ENCODE measurements around the gene ZNF362.

ZNF362 gene

DNA sequence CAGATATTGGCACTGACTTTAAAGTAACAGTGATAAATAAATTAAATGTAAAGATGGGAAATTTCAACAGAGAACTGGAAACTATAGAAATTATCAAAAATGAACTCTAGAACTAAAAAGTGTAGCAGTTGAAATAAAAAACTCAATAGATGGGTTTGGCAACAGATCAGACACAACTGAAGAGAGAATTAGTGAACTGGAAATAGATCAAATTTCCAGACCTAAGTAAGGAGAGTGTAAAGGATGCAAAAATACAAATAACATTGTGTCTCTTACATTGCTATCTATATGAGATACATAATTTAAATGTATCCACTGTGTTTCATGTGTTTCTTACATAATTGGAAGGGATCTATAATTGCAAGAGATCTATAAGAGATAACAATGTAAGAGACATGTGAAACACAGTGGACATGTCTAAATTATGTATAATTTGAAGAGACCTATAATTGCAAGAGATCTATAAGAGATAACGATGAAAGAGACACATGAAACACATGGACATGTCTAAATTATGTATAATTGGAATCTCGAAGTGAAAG lies 32.1 kb upstream of the ZNF362 start:
- H3K4me3 ChIP-seq (ENCODE audit: low read depth, low read length) = no peak overlapping the region
- TF ChIP-seq, protein P1, sequence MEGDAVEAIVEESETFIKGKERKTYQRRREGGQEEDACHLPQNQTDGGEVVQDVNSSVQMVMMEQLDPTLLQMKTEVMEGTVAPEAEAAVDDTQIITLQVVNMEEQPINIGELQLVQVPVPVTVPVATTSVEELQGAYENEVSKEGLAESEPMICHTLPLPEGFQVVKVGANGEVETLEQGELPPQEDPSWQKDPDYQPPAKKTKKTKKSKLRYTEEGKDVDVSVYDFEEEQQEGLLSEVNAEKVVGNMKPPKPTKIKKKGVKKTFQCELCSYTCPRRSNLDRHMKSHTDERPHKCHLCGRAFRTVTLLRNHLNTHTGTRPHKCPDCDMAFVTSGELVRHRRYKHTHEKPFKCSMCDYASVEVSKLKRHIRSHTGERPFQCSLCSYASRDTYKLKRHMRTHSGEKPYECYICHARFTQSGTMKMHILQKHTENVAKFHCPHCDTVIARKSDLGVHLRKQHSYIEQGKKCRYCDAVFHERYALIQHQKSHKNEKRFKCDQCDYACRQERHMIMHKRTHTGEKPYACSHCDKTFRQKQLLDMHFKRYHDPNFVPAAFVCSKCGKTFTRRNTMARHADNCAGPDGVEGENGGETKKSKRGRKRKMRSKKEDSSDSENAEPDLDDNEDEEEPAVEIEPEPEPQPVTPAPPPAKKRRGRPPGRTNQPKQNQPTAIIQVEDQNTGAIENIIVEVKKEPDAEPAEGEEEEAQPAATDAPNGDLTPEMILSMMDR (IDR thresholded peaks at IDR 0.05; ENCODE audit: borderline replicate concordance, insufficient read depth, low read depth, low read length) = no peak

DNA sequence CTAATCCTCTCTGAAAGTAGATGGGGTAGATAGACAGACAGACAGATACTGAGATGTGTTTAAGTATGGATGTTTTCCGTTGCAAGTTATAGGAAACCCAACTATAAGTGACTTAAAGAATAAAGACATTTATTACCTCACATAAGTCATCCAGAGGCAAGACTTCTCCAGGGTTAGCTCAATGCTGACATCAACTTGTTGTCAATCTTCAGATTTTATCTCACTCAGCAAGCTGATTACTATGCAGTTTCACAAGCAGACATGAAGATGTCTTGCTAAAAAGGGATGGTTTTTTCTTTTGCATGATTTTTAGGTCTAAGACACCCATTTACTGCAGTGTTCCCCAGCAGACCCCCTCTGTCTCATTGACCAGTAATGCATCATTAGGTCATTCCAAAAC lies 30.7 kb upstream of the ZNF362 start:
- TF ChIP-seq, protein P1 (IDR thresholded peaks at IDR 0.05; ENCODE audit: borderline replicate concordance, insufficient read depth, low read depth, low read length) = no peak

DNA sequence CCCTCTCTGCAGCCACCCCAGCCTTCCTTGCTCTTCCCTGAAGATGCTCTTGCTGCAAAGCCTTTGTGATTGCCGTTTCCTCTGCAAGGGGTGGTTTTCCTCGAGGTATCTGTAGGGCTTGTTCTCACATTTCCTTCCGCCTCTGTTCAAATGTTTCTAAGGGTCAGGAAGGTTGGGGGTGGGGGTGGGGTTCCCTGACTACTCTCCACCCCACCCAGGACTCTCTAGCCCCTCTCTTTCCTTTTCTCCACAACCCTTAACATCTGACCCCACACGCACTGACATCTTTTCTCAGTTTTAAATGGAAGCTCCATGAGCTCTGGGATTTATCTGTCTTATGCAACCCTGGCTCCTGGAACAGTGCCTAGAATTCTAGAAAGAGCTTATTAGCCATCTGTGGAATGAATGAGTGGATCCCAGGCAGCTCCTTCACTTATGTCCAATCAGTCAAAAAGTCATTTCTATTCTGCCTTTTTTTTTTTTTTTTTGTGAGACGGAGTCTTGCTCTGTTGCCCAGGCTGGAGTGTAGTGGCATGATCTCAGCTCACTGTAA lies 27.3 kb upstream of the ZNF362 start:
- H3K4me3 ChIP-seq (ENCODE audit: low read depth, low read length) = no peak overlapping the region
- TF ChIP-seq, protein P1 (IDR thresholded peaks at IDR 0.05; ENCODE audit: borderline replicate concordance, insufficient read depth, low read depth, low read length) = no peak

More for the DNA sequence above, 30.7 kb upstream of the ZNF362 start:
- no peak overlapping the region for H3K4me3 ChIP-seq (ENCODE audit: low read depth, low read length)

DNA sequence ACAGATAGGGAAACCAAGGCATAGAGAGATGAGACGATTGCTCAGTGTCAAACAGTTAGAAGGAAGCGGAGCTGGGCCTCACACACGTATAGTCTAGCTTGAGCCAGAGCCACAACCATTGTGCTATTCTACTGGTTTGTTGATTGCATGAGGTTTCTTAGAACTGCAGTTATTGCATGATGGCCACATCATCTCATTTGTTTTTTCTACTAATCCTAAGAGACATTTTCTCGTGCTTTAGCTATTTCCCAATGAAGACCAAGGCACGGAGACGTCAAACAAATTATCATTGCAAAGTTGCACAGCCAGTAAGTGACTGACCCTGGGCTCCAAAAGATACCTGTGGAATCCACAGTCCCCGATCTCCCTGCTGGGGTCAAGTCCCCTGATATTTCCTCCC lies 25.1 kb upstream of the ZNF362 start:
- TF ChIP-seq, protein P1 (IDR thresholded peaks at IDR 0.05; ENCODE audit: borderline replicate concordance, insufficient read depth, low read depth, low read length) = no peak
- H3K4me3 ChIP-seq (ENCODE audit: low read depth, low read length) = no peak overlapping the region

DNA sequence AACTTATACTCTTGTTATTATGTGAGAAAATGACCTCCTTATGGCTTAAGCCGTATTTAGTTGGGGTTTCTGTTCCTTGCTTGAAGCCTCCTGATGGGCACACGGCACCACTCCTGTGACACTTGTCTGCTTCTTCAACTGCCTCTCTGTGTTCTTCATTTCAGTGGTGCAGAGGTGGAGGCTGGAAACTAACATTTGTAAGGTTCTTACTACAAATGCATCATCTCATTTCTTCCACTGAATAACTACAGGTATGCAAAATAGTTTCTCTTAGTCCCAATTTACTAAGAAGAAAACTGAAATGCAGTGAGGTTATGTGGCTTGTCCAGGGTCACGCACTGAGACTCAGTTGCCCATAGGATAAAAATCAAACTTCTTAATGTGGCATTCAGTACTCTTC lies 23.6 kb upstream of the ZNF362 start:
- H3K4me3 ChIP-seq (ENCODE audit: low read depth, low read length) = no peak overlapping the region
- TF ChIP-seq, protein P1 (IDR thresholded peaks at IDR 0.05; ENCODE audit: borderline replicate concordance, insufficient read depth, low read depth, low read length) = no peak

DNA sequence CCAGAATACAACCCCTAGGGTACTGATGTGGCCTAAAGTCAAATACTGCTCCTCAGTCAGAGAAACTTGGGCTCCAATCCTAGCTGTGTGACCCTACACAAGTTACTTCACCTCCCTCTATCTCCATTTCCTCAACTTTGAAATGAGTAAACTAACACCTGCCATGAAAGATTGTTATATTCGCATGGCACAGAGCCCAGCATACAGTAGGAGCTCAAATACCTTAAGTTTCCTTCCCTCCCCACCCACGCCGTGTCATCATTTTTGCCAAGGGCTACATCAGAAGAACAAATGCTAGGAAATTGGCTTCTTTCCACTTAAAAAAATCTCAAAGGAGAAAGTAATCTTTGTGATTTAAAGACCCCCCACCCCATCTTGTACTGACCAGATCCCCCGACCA lies 22.2 kb upstream of the ZNF362 start:
- TF ChIP-seq, protein P1 (IDR thresholded peaks at IDR 0.05; ENCODE audit: borderline replicate concordance, insufficient read depth, low read depth, low read length) = no peak
- H3K4me3 ChIP-seq (ENCODE audit: low read depth, low read length) = no peak overlapping the region

DNA sequence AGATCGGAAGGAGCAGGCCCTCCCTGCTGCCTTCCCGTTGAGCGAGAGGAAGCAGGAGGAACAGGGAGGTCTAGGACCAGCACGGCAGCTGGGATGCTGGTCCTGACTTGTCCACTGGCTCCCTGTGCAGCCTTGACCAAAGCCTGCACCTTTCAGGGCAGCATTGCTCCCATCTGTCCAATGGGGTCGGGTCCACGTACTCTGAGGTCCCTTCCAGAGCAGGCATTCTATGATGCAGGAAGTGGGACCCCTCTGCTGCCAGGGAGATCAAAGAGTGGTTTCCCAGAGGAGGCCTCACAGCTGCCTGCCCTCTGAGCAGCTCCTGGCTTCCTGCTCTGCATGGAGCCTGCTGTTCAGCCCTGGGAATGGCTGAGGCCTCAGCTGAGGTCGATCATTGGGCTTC lies 21.7 kb upstream of the ZNF362 start:
- TF ChIP-seq, protein P1 (IDR thresholded peaks at IDR 0.05; ENCODE audit: borderline replicate concordance, insufficient read depth, low read depth, low read length) = no peak
- no peak overlapping the region for H3K4me3 ChIP-seq (ENCODE audit: low read depth, low read length)

All from GM12875 (cell line).